GM12865 (cell line): ENCODE data around the gene FOXA1.

ENCODE experiments used
- DNase-seq: peaks from one replicate; pipeline ENCODE4 v3.0.0; 2010; ENCODE audit warnings: low read depth
- H3K4me3 ChIP-seq: 2 replicates; pipeline ENCODE4 v1.5.1; 2011; ENCODE audit warnings: mild to moderate bottlenecking, low read depth, low read length, control low read depth
- CTCF ChIP-seq: IDR thresholded peaks from 2 replicates; pipeline ENCODE4 v1.5.1; 2011; ENCODE audit warnings: low read length, control low read depth, low read depth, inconsistent platforms; ENCODE audit not compliant: insufficient read depth; ENCODE audit errors: missing control alignments

The FOXA1 gene

GRCh38 chr14:37598747-37599506, 3.9 kb upstream of the FOXA1 start:
- no peak for TF ChIP-seq CTCF
- no peak for DNase-seq
- no peak overlapping the region for H3K4me3 ChIP-seq

GRCh38 chr14:37597914-37598746, 3.1 kb upstream of the FOXA1 start:
- no peak overlapping the region for H3K4me3 ChIP-seq
- TF ChIP-seq CTCF, result no peak
- no peak for DNase-seq

- H3K4me3 ChIP-seq, result no peak overlapping the region
- no peak for DNase-seq
- no peak for TF ChIP-seq CTCF
Observed at GRCh38 chr14:37597538-37597913, 2.5 kb upstream of the FOXA1 start.

GRCh38 chr14:37596790-37597472, 1.9 kb upstream of the FOXA1 start:
- TF ChIP-seq CTCF, result no peak
- H3K4me3 ChIP-seq, result no peak overlapping the region
- no peak for DNase-seq

- H3K4me3 ChIP-seq, result no peak overlapping the region
- no peak for TF ChIP-seq CTCF
- DNase-seq, result peak; percentile 4
Observed at GRCh38 chr14:37595809-37596621, 966 bp upstream of the FOXA1 start.

GRCh38 chr14:37594238-37594970, 645 bp downstream of the FOXA1 start:
- peak; percentile 6 for DNase-seq
- no peak for TF ChIP-seq CTCF
- H3K4me3 ChIP-seq, result no peak overlapping the region
